ENCODE results near the gene STRADA.

The STRADA gene

DNA sequence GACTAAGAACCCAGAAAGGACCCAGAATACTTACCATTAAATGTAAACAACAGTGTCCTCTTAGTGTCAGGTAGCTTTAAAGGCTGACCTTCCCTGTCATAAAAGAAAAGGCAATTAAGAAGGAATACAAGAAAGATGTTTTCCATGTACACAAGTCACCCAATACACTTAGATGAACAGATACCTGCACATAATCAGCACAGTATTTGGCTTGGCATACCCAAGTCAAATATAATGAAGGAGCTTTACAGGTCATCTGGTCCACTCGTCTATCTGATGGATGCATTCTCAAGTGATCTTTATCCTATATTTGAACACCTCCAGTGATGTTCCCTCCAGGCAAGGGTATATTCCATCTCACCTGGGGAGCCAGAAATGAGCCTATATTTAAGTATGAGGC is 11.1 kb upstream of the STRADA start:
- TF ChIP-seq FOXP2 (optimal IDR thresholded peaks at IDR 0.05; ENCODE audit: borderline replicate concordance, extremely low read depth, extremely low read length, insufficient read depth): no peak
- no peak for TF ChIP-seq REST (IDR thresholded peaks at IDR 0.05; ENCODE audit: insufficient read depth in 1 of 2, low read depth in 2 of 2, low read length in 2 of 2)
- TF ChIP-seq SIN3A (IDR thresholded peaks at IDR 0.05; ENCODE audit: borderline replicate concordance, insufficient read depth, low read length): no peak
- no peak for TF ChIP-seq POLR2AphosphoS5 (IDR thresholded peaks at IDR 0.05; ENCODE audit: low read depth, low read length)
- no peak for TF ChIP-seq TAF1 (IDR thresholded peaks at IDR 0.05; ENCODE audit: borderline replicate concordance, insufficient read depth, low read length)

- TF ChIP-seq REST (IDR thresholded peaks at IDR 0.05; ENCODE audit: insufficient read depth in 1 of 2, low read depth in 2 of 2, low read length in 2 of 2) (no peak), TAF1 (IDR thresholded peaks at IDR 0.05; ENCODE audit: borderline replicate concordance, insufficient read depth, low read length) (no peak)
These were observed 10.2 kb upstream of the STRADA start for GRCh38 chr17:63751806-63752205.

GRCh38 chr17:63741143-63741407 is 524 bp downstream of the STRADA start:
- TF ChIP-seq TAF1 (IDR thresholded peaks at IDR 0.05; ENCODE audit: borderline replicate concordance, insufficient read depth, low read length) (no peak), FOXP2 (optimal IDR thresholded peaks at IDR 0.05; ENCODE audit: borderline replicate concordance, extremely low read depth, extremely low read length, insufficient read depth) (no peak), REST (IDR thresholded peaks at IDR 0.05; ENCODE audit: insufficient read depth in 1 of 2, low read depth in 2 of 2, low read length in 2 of 2) (no peak), SIN3A (IDR thresholded peaks at IDR 0.05; ENCODE audit: borderline replicate concordance, insufficient read depth, low read length) (no peak), POLR2AphosphoS5 (IDR thresholded peaks at IDR 0.05; ENCODE audit: low read depth, low read length) (no peak)

- no peak for TF ChIP-seq POLR2AphosphoS5 (IDR thresholded peaks at IDR 0.05; ENCODE audit: low read depth, low read length)
- no peak for TF ChIP-seq SIN3A (IDR thresholded peaks at IDR 0.05; ENCODE audit: borderline replicate concordance, insufficient read depth, low read length)
- no peak for TF ChIP-seq FOXP2 (optimal IDR thresholded peaks at IDR 0.05; ENCODE audit: borderline replicate concordance, extremely low read depth, extremely low read length, insufficient read depth)
- TF ChIP-seq TAF1 (IDR thresholded peaks at IDR 0.05; ENCODE audit: borderline replicate concordance, insufficient read depth, low read length): no peak
- no peak for TF ChIP-seq REST (IDR thresholded peaks at IDR 0.05; ENCODE audit: insufficient read depth in 1 of 2, low read depth in 2 of 2, low read length in 2 of 2)
These were observed 996 bp downstream of the STRADA start for GRCh38 chr17:63740464-63741142.

- TF ChIP-seq REST (IDR thresholded peaks at IDR 0.05; ENCODE audit: insufficient read depth in 1 of 2, low read depth in 2 of 2, low read length in 2 of 2) (no peak), TAF1 (IDR thresholded peaks at IDR 0.05; ENCODE audit: borderline replicate concordance, insufficient read depth, low read length) (no peak), FOXP2 (optimal IDR thresholded peaks at IDR 0.05; ENCODE audit: borderline replicate concordance, extremely low read depth, extremely low read length, insufficient read depth) (no peak), SIN3A (IDR thresholded peaks at IDR 0.05; ENCODE audit: borderline replicate concordance, insufficient read depth, low read length) (no peak), POLR2AphosphoS5 (IDR thresholded peaks at IDR 0.05; ENCODE audit: low read depth, low read length) (no peak)
These were observed 5.9 kb downstream of the STRADA start for GRCh38 chr17:63735691-63736090.

Measured in PFSK-1 (cell line).